ENCODE data around the gene GGACT.

GRCh38 chr13:100596516-100596915 lies 7.9 kb upstream of the GGACT start:
- no peak for TF ChIP-seq CTCF (IDR thresholded peaks at IDR 0.05; ENCODE audit: borderline replicate concordance, extremely low read depth, low read length, poor library complexity, severe bottlenecking)
- no peak for TF ChIP-seq EZH2 (IDR thresholded peaks at IDR 0.05; ENCODE audit: borderline replicate concordance, low read depth, low read length, severe bottlenecking)
